A673 (cell line): ENCODE results near the gene UCK2. TPM values are rescaled to one million over a fixed set of nuclear protein-coding genes. Genes with fewer than 3 reads are reported as not detected.

Source experiments
- BruUV-seq: library from RNA; stranded (reverse); fragments of 400-500 nt; replicated peaks from 2 replicates; lab custom pipeline; 2021; lab: Mats Ljungman, UMichigan
- CTCF ChIA-PET: fragments of 300-600 bp; sonication (Branson Sonifier 250); formaldehyde crosslinking; loops from one replicate; lab custom pipeline; 2022; ENCODE audit warnings: antibody characterized with exemption; lab: Charles Lee
- POLR2A ChIA-PET: fragments of 300-600 bp; sonication (Branson Sonifier 250); formaldehyde crosslinking; loops from one replicate; lab custom pipeline; 2022; ENCODE audit warnings: antibody characterized with exemption; ENCODE audit not compliant: low non-redundant PET; lab: Charles Lee
- DNase-seq: peaks from one replicate; pipeline ENCODE4 v3.0.0-alpha.2; 2015; ENCODE audit warnings: low spot score
- H3K27ac ChIP-seq: fragments of 200-600 bp; sonication (generic); 2 replicates; pipeline ENCODE4 v1.5.1; 2016; ENCODE audit warnings: mixed run types, low read depth, mild to moderate bottlenecking, mixed read lengths, antibody characterized with exemption, low read length; ENCODE audit not compliant: poor library complexity, severe bottlenecking
- H3K27me3 ChIP-seq: fragments of 200-600 bp; sonication (generic); replicated peaks from 2 replicates; pipeline ENCODE4 v1.6.1; 2017; ENCODE audit warnings: mixed run types, low read depth, mild to moderate bottlenecking, mixed read lengths, antibody characterized with exemption, low read length; ENCODE audit not compliant: insufficient read depth, poor library complexity
- H3K36me3 ChIP-seq: fragments of 200-600 bp; sonication (generic); 2 replicates; pipeline ENCODE4 v1.6.1; 2016; ENCODE audit warnings: mixed run types, mild to moderate bottlenecking, mixed read lengths, antibody characterized with exemption, low read length; ENCODE audit not compliant: insufficient read depth, poor library complexity, severe bottlenecking
- H3K4me1 ChIP-seq: fragments of 200-600 bp; sonication (generic); 2 replicates; pipeline ENCODE4 v1.6.1; 2017; ENCODE audit warnings: mixed run types, mild to moderate bottlenecking, mixed read lengths, antibody characterized with exemption, low read length; ENCODE audit not compliant: insufficient read depth, poor library complexity, severe bottlenecking
- H3K4me3 ChIP-seq: fragments of 200-600 bp; sonication (generic); 2 replicates; pipeline ENCODE4 v1.5.1; 2016; ENCODE audit warnings: low read depth, mixed run types, mild to moderate bottlenecking, mixed read lengths, low read length; ENCODE audit not compliant: poor library complexity, severe bottlenecking
- H3K9me3 ChIP-seq: fragments of 200-600 bp; sonication (generic); 2 replicates; pipeline ENCODE4 v1.6.1; 2016; ENCODE audit warnings: mixed run types, low read depth, mild to moderate bottlenecking, mixed read lengths, antibody characterized with exemption, low read length; ENCODE audit not compliant: poor library complexity, severe bottlenecking
- CTCF ChIP-seq: fragments of 300-800, 200-600 bp; sonication (generic); conservative IDR thresholded peaks from 2 replicates; pipeline ENCODE4 v1.5.1; 2017; ENCODE audit warnings: low read depth, mild to moderate bottlenecking, antibody characterized with exemption, low read length, moderate library complexity, mixed read lengths
- EZH2 ChIP-seq: fragments of 200-600 bp; sonication (generic); IDR thresholded peaks from 2 replicates; pipeline ENCODE4 v1.6.1; 2017; ENCODE audit warnings: borderline replicate concordance, low read depth, mild to moderate bottlenecking, mixed read lengths, antibody characterized with exemption, low read length; ENCODE audit not compliant: poor library complexity, severe bottlenecking
- intact Hi-C: fragments of 100-400 bp; cut with micrococcal nuclease; formaldehyde crosslinking; loops from one replicate; pipeline ENCODE4 v1.10.0; 2022; ENCODE audit not compliant: unreplicated experiment
- total RNA-seq: library from RNA; stranded (reverse); gene quantifications from 2 replicates; pipeline ENCODE4 v1.2.3, GENCODE V29; 2021

UCK2 gene
- total RNA-seq, 1 experiment from 2014 or later: 78.7 TPM

- H3K9me3 ChIP-seq: peaks cover 19% of the 10 kb centered on the region
- H3K36me3 ChIP-seq: no peaks in the 10 kb centered on the region
- H3K27ac ChIP-seq: no peak overlapping the region
- H3K4me3 ChIP-seq: no peak overlapping the region
- no peaks in the 10 kb centered on the region for H3K4me1 ChIP-seq
- CTCF ChIA-PET: no interaction called here
- no peaks in the 10 kb centered on the region for H3K27me3 ChIP-seq
- no TSS peak for BruUV-seq
- no peak for DNase-seq
- intact Hi-C loops: no loop called here
- POLR2A ChIA-PET: no interaction called here
- TF ChIP-seq EZH2: no peak
- TF ChIP-seq CTCF: no peak
Measured at GRCh38 chr1:165877940-165878556, 50.6 kb downstream of the UCK2 start.

GRCh38 chr1:165879946-165880345 lies 52.5 kb downstream of the UCK2 start:
- Histone ChIP-seq H3K4me3 (no peak overlapping the region), H3K36me3 (no peaks in the 10 kb centered on the region), H3K4me1 (no peaks in the 10 kb centered on the region), H3K27me3 (no peaks in the 10 kb centered on the region), H3K27ac (no peak overlapping the region), H3K9me3 (peaks cover 9% of the 10 kb centered on the region)
- ChIA-PET POLR2A (no interaction called here), CTCF (no interaction called here)
- BruUV-seq: no TSS peak
- TF ChIP-seq EZH2: no peak
- no peak for TF ChIP-seq CTCF
- DNase-seq: no peak
- intact Hi-C loops: no loop called here

GRCh38 chr1:165880993-165881392 lies 53.6 kb downstream of the UCK2 start:
- H3K4me1 ChIP-seq: no peaks in the 10 kb centered on the region
- H3K27me3 ChIP-seq: no peaks in the 10 kb centered on the region
- H3K36me3 ChIP-seq: no peaks in the 10 kb centered on the region
- intact Hi-C loops: no loop called here
- no TSS peak for BruUV-seq
- no peak for DNase-seq
- H3K9me3 ChIP-seq: peaks cover 9% of the 10 kb centered on the region
- no peak overlapping the region for H3K27ac ChIP-seq
- POLR2A ChIA-PET: no interaction called here
- TF ChIP-seq CTCF: no peak
- TF ChIP-seq EZH2: no peak
- H3K4me3 ChIP-seq: no peak overlapping the region
- CTCF ChIA-PET: no interaction called here
